Lung (tissue), 12 donors: ENCODE results near the gene SPEF1. TPM values are rescaled to one million over a fixed set of nuclear protein-coding genes. Genes with fewer than 3 reads are reported as not detected.

Experiments
- ATAC-seq: fragments of 200-7000 bp; cut with Tn5 transposase; one replicate; pipeline ENCODE4 v1.9.1; 2020; ENCODE audit warnings: moderate number of reproducible peaks; ENCODE audit not compliant: insufficient read depth, low FRiP score
- DNase-seq, 3 donors: peaks; one replicate each; pipeline ENCODE4 v3.0.0-alpha.2; 2013 to 2017
- H3K27ac ChIP-seq, 2 donors: one replicate each; pipeline ENCODE4 v1.5.1; 2013; ENCODE audit warnings: mild to moderate bottlenecking in 2 of 2, moderate library complexity in 2 of 2, control low read depth in 1 of 2, inconsistent platforms in 1 of 2, low read depth in 1 of 2, low read length in 1 of 2
- H3K27me3 ChIP-seq, 3 donors: one replicate each; pipeline ENCODE4 v1.5.1; 2013; ENCODE audit warnings: low read length in 2 of 3; ENCODE audit not compliant: control insufficient read depth in 3 of 3, insufficient read depth in 3 of 3
- H3K36me3 ChIP-seq, 4 donors: one replicate each; pipeline ENCODE4 v1.5.1; 2013; ENCODE audit warnings: low read length in 4 of 4, mild to moderate bottlenecking in 1 of 4, moderate library complexity in 1 of 4; ENCODE audit not compliant: control insufficient read depth in 4 of 4, insufficient read depth in 4 of 4
- H3K4me1 ChIP-seq, 5 donors: one replicate each; pipeline ENCODE4 v1.5.1; 2013; ENCODE audit warnings: low read length in 5 of 5, mild to moderate bottlenecking in 2 of 5, moderate library complexity in 1 of 5; ENCODE audit not compliant: control insufficient read depth in 5 of 5, insufficient read depth in 5 of 5
- H3K4me3 ChIP-seq: one replicate; pipeline ENCODE4 v1.5.1; 2013; ENCODE audit warnings: mild to moderate bottlenecking, control low read depth, moderate library complexity
- H3K9ac ChIP-seq, 2 donors: one replicate each; pipeline ENCODE4 v1.5.1; 2013; ENCODE audit warnings: low read length in 2 of 2, control low read depth in 1 of 2; ENCODE audit not compliant: insufficient read depth in 1 of 2
- H3K9me3 ChIP-seq, 4 donors: one replicate each; pipeline ENCODE4 v1.5.1; 2013; ENCODE audit warnings: low read length in 3 of 4, mild to moderate bottlenecking in 1 of 4, moderate library complexity in 1 of 4; ENCODE audit not compliant: control insufficient read depth in 4 of 4, insufficient read depth in 3 of 4
- WGBS, 2 donors: extraction: QIAGEN DNeasy Blood & Tissue Kit; methylation state at CpG; one replicate each; pipeline ENCODE4 v1.1.7; 2013; 5-methylcytosine and 5-hydroxymethylcytosine counted together
- polyA plus RNA-seq, 2 donors: library from polyadenylated mRNA; stranded (reverse); fragments of 200-250 nt; gene quantifications; one replicate each; pipeline ENCODE4 v1.2.1, GENCODE V29; 2013
- total RNA-seq, 2 donors: library from RNA; depleted of rRNA in 1 of 2; stranded (reverse); fragments of >200 nt in 1 of 2; gene quantifications; one replicate each; pipeline ENCODE4 v1.2.1, GENCODE V29; 2014 to 2021
- TF ChIP-seq, protein P1 (sequence below): IDR thresholded peaks from 2 replicates; pipeline ENCODE4 v1.5.1; 2012; ENCODE audit warnings: mild to moderate bottlenecking; ENCODE audit errors: control extremely low read depth, extremely low read depth
- donor health status: control.
- donor health status: control.
- donor health status: Bipolar disorder and iron deficiency.
- donor health status: healthy.
- donor health status: DM: yes; HTN: yes; CAD: no.

SPEF1 gene
- total and polyA plus RNA-seq, 4 donors: 9.6 to 15.5 (median 11.8) TPM

DNA sequence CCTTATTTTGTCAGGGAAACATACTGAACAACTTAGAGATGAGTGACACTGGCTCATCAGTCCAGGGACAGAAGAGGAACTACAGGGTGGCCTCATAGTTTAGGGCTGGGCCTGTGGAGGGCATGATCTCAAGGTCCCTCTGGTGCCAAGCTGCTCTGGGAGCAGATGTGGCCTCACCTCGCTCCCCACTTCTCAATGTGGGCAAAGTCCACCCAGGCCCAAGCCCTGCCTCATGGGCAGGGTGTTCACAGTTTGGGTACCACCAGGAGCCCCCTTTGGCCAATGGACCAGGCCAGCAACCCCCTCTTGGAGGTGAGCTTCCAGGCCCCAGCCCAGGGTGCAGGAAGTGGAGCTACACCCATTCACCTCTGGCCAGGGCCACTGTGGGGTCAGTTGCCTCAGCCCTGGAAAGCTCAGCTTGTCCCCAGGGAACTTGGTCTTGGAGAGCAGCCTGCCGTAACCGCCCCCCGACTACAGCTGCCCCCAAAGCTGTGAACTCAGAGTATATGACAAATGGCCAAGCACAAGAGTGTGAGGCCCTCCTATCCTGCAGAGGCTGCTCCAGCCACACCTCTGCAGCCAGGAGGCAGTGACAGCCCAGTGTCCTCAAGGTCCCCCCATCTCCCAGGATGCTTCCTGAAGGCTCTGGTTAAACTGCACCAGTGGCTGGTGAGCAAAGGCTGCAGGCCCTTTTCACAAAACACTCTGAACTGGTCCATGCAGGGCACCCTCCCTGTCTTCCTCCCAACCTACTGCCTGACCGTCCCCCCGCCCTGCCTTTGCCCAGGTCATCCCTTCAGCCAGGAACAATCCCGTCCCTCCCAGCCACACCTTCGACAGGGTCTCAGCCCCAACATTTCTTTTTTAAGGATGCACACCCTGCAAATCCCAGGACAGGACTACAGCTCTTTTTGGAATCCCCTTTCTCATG lies 17.3 kb downstream of the SPEF1 start:
- no peaks in the 10 kb centered on the region for H3K27me3 ChIP-seq
- 89 to 91% methylated on average over 8 of the region's 8 CpGs for WGBS, 2 donors
- H3K36me3 ChIP-seq: no peaks in the 10 kb centered on the region
- ATAC-seq (no peak), DNase-seq (no peak)
- H3K4me3 ChIP-seq: no peak overlapping the region
- TF ChIP-seq, protein P1, sequence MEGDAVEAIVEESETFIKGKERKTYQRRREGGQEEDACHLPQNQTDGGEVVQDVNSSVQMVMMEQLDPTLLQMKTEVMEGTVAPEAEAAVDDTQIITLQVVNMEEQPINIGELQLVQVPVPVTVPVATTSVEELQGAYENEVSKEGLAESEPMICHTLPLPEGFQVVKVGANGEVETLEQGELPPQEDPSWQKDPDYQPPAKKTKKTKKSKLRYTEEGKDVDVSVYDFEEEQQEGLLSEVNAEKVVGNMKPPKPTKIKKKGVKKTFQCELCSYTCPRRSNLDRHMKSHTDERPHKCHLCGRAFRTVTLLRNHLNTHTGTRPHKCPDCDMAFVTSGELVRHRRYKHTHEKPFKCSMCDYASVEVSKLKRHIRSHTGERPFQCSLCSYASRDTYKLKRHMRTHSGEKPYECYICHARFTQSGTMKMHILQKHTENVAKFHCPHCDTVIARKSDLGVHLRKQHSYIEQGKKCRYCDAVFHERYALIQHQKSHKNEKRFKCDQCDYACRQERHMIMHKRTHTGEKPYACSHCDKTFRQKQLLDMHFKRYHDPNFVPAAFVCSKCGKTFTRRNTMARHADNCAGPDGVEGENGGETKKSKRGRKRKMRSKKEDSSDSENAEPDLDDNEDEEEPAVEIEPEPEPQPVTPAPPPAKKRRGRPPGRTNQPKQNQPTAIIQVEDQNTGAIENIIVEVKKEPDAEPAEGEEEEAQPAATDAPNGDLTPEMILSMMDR: no peak
- H3K4me1 ChIP-seq: peaks cover 0 to 44% (median 9%) of the 10 kb centered on the region in 5 donors
- no peak overlapping the region for H3K27ac ChIP-seq
- no peaks in the 10 kb centered on the region for H3K9me3 ChIP-seq
- H3K9ac ChIP-seq: no peak overlapping the region

DNA sequence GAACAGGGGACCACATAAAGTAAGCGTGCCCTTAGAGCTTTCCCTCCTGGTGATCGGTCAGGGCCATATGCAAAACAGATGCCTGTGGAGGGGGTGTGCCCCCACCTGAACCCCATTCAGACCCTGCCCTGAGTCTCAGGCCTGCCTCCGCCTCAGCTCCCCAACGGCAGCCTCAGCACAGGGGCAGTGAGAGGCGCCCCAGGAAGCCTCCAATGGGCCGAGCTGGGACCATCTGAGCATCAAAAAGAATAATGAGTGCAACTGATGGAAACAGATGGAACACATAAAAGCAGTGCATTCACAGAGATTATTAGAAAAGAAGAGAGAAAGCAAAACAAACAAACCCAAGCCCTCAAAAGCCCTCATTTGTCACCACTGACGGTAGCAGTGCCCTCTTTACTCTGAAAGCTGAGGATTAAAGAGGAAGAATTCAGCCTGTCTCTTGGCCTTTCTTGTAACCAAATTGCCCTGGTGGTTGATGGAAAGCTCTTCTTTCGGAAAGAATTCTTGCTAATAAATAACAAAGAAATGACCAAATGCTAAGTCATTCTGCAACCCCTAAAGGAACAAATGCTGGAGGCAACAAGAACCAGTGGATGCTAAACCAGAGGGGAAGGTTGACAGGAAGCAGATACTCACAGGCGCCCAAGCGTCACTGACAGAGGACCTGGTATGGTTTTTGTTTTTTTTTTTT lies 20.4 kb downstream of the SPEF1 start:
- no peak overlapping the region for H3K4me3 ChIP-seq
- H3K9ac ChIP-seq: no peak overlapping the region
- DNase-seq (no peak), ATAC-seq (no peak)
- no peaks in the 10 kb centered on the region for H3K27me3 ChIP-seq
- 68 to 77% methylated on average over 10 of the region's 10 CpGs for WGBS, 2 donors
- H3K36me3 ChIP-seq: peaks cover 0 to 8% (median 0%) of the 10 kb centered on the region in 4 donors
- TF ChIP-seq, protein P1: no peak
- no peaks in the 10 kb centered on the region for H3K9me3 ChIP-seq
- peaks cover 0 to 19% (median 0%) of the 10 kb centered on the region in 5 donors for H3K4me1 ChIP-seq
- no peak overlapping the region for H3K27ac ChIP-seq

DNA sequence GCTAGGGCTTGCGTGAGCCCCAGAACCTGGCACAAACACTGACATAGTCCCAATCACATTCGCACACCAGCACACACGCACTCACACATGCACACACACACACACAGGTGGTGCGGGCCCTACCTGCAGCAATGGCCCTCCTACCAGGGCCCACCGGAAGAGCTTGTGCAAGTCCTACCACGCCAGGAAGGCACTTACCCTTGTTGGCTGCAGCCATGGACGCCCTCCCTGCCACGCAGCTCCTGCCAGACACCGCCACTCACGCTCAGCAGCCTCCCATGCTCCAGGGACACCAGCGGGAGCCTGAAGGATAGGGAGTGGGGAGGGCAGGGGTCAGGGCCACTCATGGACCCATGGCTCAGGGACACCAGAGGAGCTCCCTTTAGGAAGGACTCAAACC lies 21.4 kb downstream of the SPEF1 start:
- H3K27ac ChIP-seq: no peak overlapping the region
- WGBS, 2 donors: 88 to 93% methylated on average over 11 of the region's 11 CpGs
- H3K9me3 ChIP-seq: no peaks in the 10 kb centered on the region
- H3K4me3 ChIP-seq: no peak overlapping the region
- no peaks in the 10 kb centered on the region for H3K27me3 ChIP-seq
- ATAC-seq (no peak), DNase-seq (no peak)
- H3K36me3 ChIP-seq: peaks cover 0 to 11% (median 2%) of the 10 kb centered on the region in 4 donors
- TF ChIP-seq, protein P1: no peak
- peaks cover 0 to 13% (median 0%) of the 10 kb centered on the region in 5 donors for H3K4me1 ChIP-seq
- no peak overlapping the region for H3K9ac ChIP-seq
